Measurements from ENCODE around the gene FANCG. TPM values are rescaled to one million over a fixed set of nuclear protein-coding genes. Genes with fewer than 3 reads are reported as not detected.
A peak's percentile ranks its signal among the peaks of the same experiment; 100 is the strongest.

The FANCG gene
- polyA plus RNA-seq, 1 donor, result 25.9 TPM

GRCh38 chr9:35103660-35104191 lies 24.0 kb upstream of the FANCG start:
- peaks cover 60% of the 10 kb centered on the region for H3K36me3 ChIP-seq (ENCODE audit: control insufficient read depth, insufficient read depth, low read length)

GRCh38 chr9:35102769-35103659 lies 23.3 kb upstream of the FANCG start, which contains the start of gene STOML2:
STOML2 (minus strand) TSS chr9:35103131; CDS start chr9:35103094, 37 bp downstream.
- DNase-seq, result peak; percentile 95
- Histone ChIP-seq H3K27me3 (ENCODE audit: control insufficient read depth, insufficient read depth, low read length) (no peaks in the 10 kb centered on the region), H3K9me3 (ENCODE audit: control insufficient read depth, low read depth, low read length) (no peaks in the 10 kb centered on the region), H3K4me1 (ENCODE audit: control insufficient read depth, insufficient read depth, low read length) (peaks cover 17% of the 10 kb centered on the region), H3K36me3 (ENCODE audit: control insufficient read depth, insufficient read depth, low read length) (peaks cover 56% of the 10 kb centered on the region), H3K4me3 (ENCODE audit: low read length) (peak within 1 kb of the TSS; percentile 93), H3K27ac (ENCODE audit: low read length) (peak within 1 kb of the TSS; percentile 68)
- WGBS (ENCODE audit: insufficient coverage, low lambda C conversion rate), result 0% methylated on average over 3 of the region's 57 CpGs

More at GRCh38 chr9:35103660-35104191, 24.0 kb upstream of the FANCG start:
- no CpG with 5 or more reads among the region's 5 CpGs for WGBS (ENCODE audit: insufficient coverage, low lambda C conversion rate)
- H3K4me1 ChIP-seq (ENCODE audit: control insufficient read depth, insufficient read depth, low read length), result peaks cover 17% of the 10 kb centered on the region
- peak overlapping the region; percentile 61 for H3K27ac ChIP-seq (ENCODE audit: low read length)
- H3K4me3 ChIP-seq (ENCODE audit: low read length), result peak overlapping the region; percentile 93
- H3K9me3 ChIP-seq (ENCODE audit: control insufficient read depth, low read depth, low read length), result no peaks in the 10 kb centered on the region
- no peak for DNase-seq
- no peaks in the 10 kb centered on the region for H3K27me3 ChIP-seq (ENCODE audit: control insufficient read depth, insufficient read depth, low read length)

- no peak for DNase-seq
- no CpG with 5 or more reads among the region's 10 CpGs for WGBS (ENCODE audit: insufficient coverage, low lambda C conversion rate)
Observed at GRCh38 chr9:35102465-35102768, 22.7 kb upstream of the FANCG start.

GRCh38 chr9:35097573-35097972 lies 17.8 kb upstream of the FANCG start:
- Histone ChIP-seq H3K36me3 (ENCODE audit: control insufficient read depth, insufficient read depth, low read length) (peaks cover 34% of the 10 kb centered on the region), H3K4me1 (ENCODE audit: control insufficient read depth, insufficient read depth, low read length) (peaks cover 12% of the 10 kb centered on the region), H3K4me3 (ENCODE audit: low read length) (no peak overlapping the region), H3K9me3 (ENCODE audit: control insufficient read depth, low read depth, low read length) (no peaks in the 10 kb centered on the region), H3K27ac (ENCODE audit: low read length) (no peak overlapping the region), H3K27me3 (ENCODE audit: control insufficient read depth, insufficient read depth, low read length) (no peaks in the 10 kb centered on the region)
- no peak for DNase-seq
- WGBS (ENCODE audit: insufficient coverage, low lambda C conversion rate), result no CpG with 5 or more reads among the region's 3 CpGs

More at GRCh38 chr9:35102465-35102768, 22.7 kb upstream of the FANCG start:
- Histone ChIP-seq H3K4me3 (ENCODE audit: low read length) (peak overlapping the region; percentile 93), H3K27me3 (ENCODE audit: control insufficient read depth, insufficient read depth, low read length) (no peaks in the 10 kb centered on the region), H3K36me3 (ENCODE audit: control insufficient read depth, insufficient read depth, low read length) (peaks cover 50% of the 10 kb centered on the region), H3K4me1 (ENCODE audit: control insufficient read depth, insufficient read depth, low read length) (peaks cover 17% of the 10 kb centered on the region), H3K9me3 (ENCODE audit: control insufficient read depth, low read depth, low read length) (no peaks in the 10 kb centered on the region), H3K27ac (ENCODE audit: low read length) (peak overlapping the region; percentile 68)

- no peaks in the 10 kb centered on the region for H3K27me3 ChIP-seq (ENCODE audit: control insufficient read depth, insufficient read depth, low read length)
- DNase-seq, result peak; percentile 87 to 96
- no peaks in the 10 kb centered on the region for H3K9me3 ChIP-seq (ENCODE audit: control insufficient read depth, low read depth, low read length)
- peak within 1 kb of the TSS; percentile 98 for H3K4me3 ChIP-seq (ENCODE audit: low read length)
- peak within 1 kb of the TSS; percentile 98 for H3K27ac ChIP-seq (ENCODE audit: low read length)
- WGBS (ENCODE audit: insufficient coverage, low lambda C conversion rate), result no CpG with 5 or more reads among the region's 53 CpGs
- peaks cover 1% of the 10 kb centered on the region for H3K4me1 ChIP-seq (ENCODE audit: control insufficient read depth, insufficient read depth, low read length)
- peaks cover 42% of the 10 kb centered on the region for H3K36me3 ChIP-seq (ENCODE audit: control insufficient read depth, insufficient read depth, low read length)
Observed at GRCh38 chr9:35096035-35096849, 16.5 kb upstream of the FANCG start, which contains the start of gene PIGO. PIGO (minus strand) TSS chr9:35096591; CDS start chr9:35095565, 1,026 bp downstream.

GRCh38 chr9:35091536-35091935 lies 11.8 kb upstream of the FANCG start:
- Histone ChIP-seq H3K27me3 (ENCODE audit: control insufficient read depth, insufficient read depth, low read length) (no peaks in the 10 kb centered on the region), H3K27ac (ENCODE audit: low read length) (no peak overlapping the region), H3K36me3 (ENCODE audit: control insufficient read depth, insufficient read depth, low read length) (peaks cover 67% of the 10 kb centered on the region), H3K9me3 (ENCODE audit: control insufficient read depth, low read depth, low read length) (no peaks in the 10 kb centered on the region), H3K4me3 (ENCODE audit: low read length) (no peak overlapping the region), H3K4me1 (ENCODE audit: control insufficient read depth, insufficient read depth, low read length) (no peaks in the 10 kb centered on the region)
- no peak for DNase-seq
- WGBS (ENCODE audit: insufficient coverage, low lambda C conversion rate), result no CpG with 5 or more reads among the region's 17 CpGs

GRCh38 chr9:35089434-35089833 lies 9.7 kb upstream of the FANCG start:
- no peaks in the 10 kb centered on the region for H3K4me1 ChIP-seq (ENCODE audit: control insufficient read depth, insufficient read depth, low read length)
- H3K4me3 ChIP-seq (ENCODE audit: low read length), result no peak overlapping the region
- H3K27ac ChIP-seq (ENCODE audit: low read length), result no peak overlapping the region
- H3K36me3 ChIP-seq (ENCODE audit: control insufficient read depth, insufficient read depth, low read length), result peaks cover 67% of the 10 kb centered on the region
- no peak for DNase-seq
- H3K27me3 ChIP-seq (ENCODE audit: control insufficient read depth, insufficient read depth, low read length), result no peaks in the 10 kb centered on the region
- no peaks in the 10 kb centered on the region for H3K9me3 ChIP-seq (ENCODE audit: control insufficient read depth, low read depth, low read length)
- WGBS (ENCODE audit: insufficient coverage, low lambda C conversion rate), result 100% methylated on average over 2 of the region's 2 CpGs

GRCh38 chr9:35085078-35085477 lies 5.3 kb upstream of the FANCG start:
- Histone ChIP-seq H3K9me3 (ENCODE audit: control insufficient read depth, low read depth, low read length) (no peaks in the 10 kb centered on the region), H3K4me1 (ENCODE audit: control insufficient read depth, insufficient read depth, low read length) (no peaks in the 10 kb centered on the region), H3K27ac (ENCODE audit: low read length) (no peak overlapping the region), H3K4me3 (ENCODE audit: low read length) (no peak overlapping the region), H3K27me3 (ENCODE audit: control insufficient read depth, insufficient read depth, low read length) (no peaks in the 10 kb centered on the region), H3K36me3 (ENCODE audit: control insufficient read depth, insufficient read depth, low read length) (peaks cover 28% of the 10 kb centered on the region)
- no CpG with 5 or more reads among the region's 2 CpGs for WGBS (ENCODE audit: insufficient coverage, low lambda C conversion rate)
- DNase-seq, result no peak

- Histone ChIP-seq H3K36me3 (ENCODE audit: control insufficient read depth, insufficient read depth, low read length) (peaks cover 31% of the 10 kb centered on the region), H3K4me1 (ENCODE audit: control insufficient read depth, insufficient read depth, low read length) (peaks cover 3% of the 10 kb centered on the region), H3K27me3 (ENCODE audit: control insufficient read depth, insufficient read depth, low read length) (no peaks in the 10 kb centered on the region), H3K4me3 (ENCODE audit: low read length) (peak overlapping the region; percentile 80), H3K9me3 (ENCODE audit: control insufficient read depth, low read depth, low read length) (no peaks in the 10 kb centered on the region), H3K27ac (ENCODE audit: low read length) (no peak overlapping the region)
- no CpG with 5 or more reads among the region's 10 CpGs for WGBS (ENCODE audit: insufficient coverage, low lambda C conversion rate)
- DNase-seq, result no peak
Observed at GRCh38 chr9:35079041-35079425, 709 bp downstream of the FANCG start.

GRCh38 chr9:35078066-35078465 lies 1.7 kb downstream of the FANCG start:
- no peaks in the 10 kb centered on the region for H3K9me3 ChIP-seq (ENCODE audit: control insufficient read depth, low read depth, low read length)
- H3K36me3 ChIP-seq (ENCODE audit: control insufficient read depth, insufficient read depth, low read length), result peaks cover 33% of the 10 kb centered on the region
- DNase-seq, result no peak
- no peaks in the 10 kb centered on the region for H3K27me3 ChIP-seq (ENCODE audit: control insufficient read depth, insufficient read depth, low read length)
- H3K27ac ChIP-seq (ENCODE audit: low read length), result no peak overlapping the region
- H3K4me3 ChIP-seq (ENCODE audit: low read length), result no peak overlapping the region
- WGBS (ENCODE audit: insufficient coverage, low lambda C conversion rate), result no CpG with 5 or more reads among the region's 4 CpGs
- H3K4me1 ChIP-seq (ENCODE audit: control insufficient read depth, insufficient read depth, low read length), result peaks cover 3% of the 10 kb centered on the region
